HPDE6-E6E7 (cell line): ENCODE results near the gene SLC4A3.
"Not testable (repeated sequence)": the region's sequence is repeated elsewhere in the genome, so short reads cannot be mapped to it uniquely, and the experiment has no call there.

Experiments
- DNase-seq: peaks from one replicate; pipeline ENCODE4 v3.0.0; 2011; ENCODE audit warnings: missing footprints; ENCODE audit errors: extremely low spot score

SLC4A3 gene

GRCh38 chr2:219645631-219646527 lies 18.4 kb downstream of the SLC4A3 start:
- peak; percentile 76 for DNase-seq

DNA sequence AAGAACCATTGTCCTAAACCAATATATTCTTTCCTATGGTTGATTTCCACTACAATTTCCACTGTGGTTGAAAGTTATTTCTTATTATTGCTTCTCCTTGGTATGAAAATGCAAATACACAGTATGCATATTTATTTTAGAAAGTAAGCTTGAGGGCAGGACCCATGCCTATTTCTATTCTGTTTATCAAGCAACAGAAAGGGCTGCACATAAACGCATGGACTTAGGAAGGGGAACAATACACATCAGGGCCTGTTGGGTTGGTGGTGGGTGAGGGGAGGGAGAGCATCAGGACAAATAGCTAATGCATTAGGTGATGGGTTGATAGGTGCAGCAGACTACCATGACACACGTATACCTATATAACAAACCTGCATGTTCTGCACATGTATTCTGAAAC lies 20.7 kb downstream of the SLC4A3 start:
- DNase-seq = no peak

DNA sequence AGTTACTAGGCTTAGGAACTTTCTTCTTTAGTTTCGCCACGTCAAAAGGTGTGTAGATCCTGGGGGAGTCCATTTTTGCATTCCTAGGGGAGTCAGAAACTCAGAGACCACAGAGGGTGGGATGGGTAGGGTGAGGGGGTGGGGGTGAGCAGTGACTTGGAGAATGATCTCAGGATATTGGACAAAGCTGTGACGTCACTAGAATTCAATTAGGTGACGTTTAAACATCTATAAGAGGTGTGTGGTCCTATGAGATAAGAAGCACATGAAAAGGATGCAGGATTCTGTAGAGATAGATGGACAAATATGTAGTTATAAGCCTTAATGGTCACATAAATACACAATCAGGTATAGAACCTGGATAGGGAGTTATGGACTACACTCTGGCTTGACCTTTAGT lies 21.5 kb downstream of the SLC4A3 start:
- no peak for DNase-seq

DNA sequence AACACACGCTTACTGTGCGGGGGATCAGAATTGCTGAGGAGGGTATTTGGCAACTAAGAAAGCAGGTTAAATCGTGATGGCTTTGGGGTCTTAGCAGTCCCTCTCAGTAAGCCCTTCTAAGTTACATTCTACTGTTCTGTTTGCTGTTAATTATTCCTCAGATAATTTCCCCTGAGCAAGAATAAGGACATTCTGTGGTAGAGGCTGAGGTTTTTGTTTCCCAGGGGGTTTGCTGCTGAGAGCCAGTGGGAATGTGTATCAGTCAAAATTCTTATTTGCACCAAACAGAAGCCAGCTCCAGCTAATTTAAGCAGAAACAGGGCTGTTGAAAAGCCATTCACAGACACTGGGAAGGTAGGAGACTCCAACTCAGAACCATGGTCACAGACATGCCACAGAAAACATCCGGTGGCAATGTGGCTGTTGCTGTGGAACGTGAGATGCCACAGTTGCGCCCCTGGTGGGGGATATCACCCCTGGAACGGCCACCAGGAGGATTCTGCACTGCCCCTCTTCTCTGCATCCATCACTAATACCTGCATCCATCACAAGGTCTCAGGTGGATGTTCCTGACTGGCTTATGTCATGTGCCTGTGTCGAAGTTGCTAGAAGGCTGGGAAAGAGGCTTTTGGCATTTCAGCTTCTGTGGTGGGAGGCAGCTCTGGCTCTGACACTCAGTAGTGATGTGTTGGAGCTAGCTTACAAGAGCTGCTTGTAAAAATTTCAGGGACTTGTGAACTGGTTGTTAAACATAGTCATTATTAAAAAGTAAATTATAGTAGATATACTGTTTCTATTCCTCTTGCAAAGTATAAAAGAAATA lies 23.2 kb downstream of the SLC4A3 start:
- DNase-seq = no peak

- not testable (repeated sequence) for DNase-seq
These were observed 24.2 kb downstream of the SLC4A3 start for GRCh38 chr2:219651656-219652055.

GRCh38 chr2:219656526-219656925 lies 29.1 kb downstream of the SLC4A3 start:
- no peak for DNase-seq

DNA sequence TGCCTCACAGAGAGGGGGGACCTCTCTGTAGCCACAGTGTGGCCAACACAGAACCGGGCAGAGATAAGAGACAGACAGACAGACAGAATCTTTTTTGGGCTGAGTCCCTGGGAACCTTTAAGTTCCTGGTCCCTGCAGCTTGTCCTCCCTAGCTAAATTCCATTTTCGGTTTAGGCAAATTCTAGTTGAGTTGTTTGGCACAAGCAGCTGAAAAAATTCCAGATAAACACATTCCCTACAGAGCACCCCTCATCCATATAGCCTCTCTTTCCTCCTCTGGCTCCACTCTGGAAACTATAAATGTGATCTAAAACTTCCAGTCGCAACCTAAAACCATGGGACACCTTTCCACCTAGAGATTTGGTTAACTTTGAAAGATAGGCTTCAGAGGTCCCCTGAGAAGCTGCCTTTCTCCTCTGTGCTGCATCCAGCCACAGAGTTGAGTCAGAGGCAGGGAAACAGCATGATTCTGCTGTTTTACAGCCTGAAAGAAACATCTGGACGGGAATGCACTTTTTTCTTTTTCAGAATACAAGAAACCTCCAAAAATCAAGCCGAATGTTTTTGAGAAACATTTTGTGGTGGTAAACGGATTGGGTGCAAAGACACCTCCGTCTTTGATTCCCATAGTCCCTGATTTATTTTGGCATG lies 30.9 kb downstream of the SLC4A3 start:
- DNase-seq = no peak

DNA sequence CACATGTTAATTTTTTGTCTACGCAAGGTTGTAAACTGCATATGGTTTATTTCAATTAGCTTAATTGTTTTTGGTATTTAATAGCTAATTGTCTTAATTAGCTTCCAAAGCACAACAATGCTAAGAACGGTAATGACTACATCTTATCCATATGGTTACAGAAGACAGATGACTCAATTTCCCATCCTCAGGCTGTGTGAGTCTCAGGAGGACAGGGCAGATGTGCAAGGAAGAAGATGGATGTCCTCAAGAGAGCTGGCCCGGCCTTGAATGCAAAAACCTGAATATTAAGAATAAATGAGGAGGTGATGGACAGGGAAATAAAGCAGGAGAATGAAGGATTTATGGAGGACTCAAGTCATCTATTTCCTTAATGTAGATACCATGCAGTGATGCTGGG lies 31.4 kb downstream of the SLC4A3 start:
- DNase-seq = no peak

- DNase-seq = no peak
These were observed 33.9 kb downstream of the SLC4A3 start for GRCh38 chr2:219661197-219661954.

- DNase-seq = no peak
These were observed 34.5 kb downstream of the SLC4A3 start for GRCh38 chr2:219661955-219662395.

DNA sequence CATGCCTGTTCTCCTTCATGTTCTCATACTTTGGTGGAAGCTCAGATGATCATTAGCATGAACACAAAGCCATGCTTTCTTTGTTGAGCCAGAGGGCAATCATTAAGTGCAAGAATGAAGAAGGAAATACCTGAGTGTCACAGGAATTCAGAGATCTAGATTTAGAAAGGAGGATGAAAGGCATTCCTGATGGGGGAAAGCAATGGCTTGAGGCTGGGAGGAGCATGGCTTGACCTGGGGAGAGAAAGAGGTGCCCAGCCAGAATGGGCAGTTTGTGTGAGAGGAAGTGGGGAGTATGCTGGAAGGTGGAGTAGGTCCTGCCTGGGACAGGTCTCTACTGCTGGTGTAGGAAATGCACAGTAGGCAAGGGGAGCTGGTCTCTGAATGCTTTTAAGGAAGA lies 35.1 kb downstream of the SLC4A3 start:
- DNase-seq = no peak

GRCh38 chr2:219663116-219663762 lies 35.8 kb downstream of the SLC4A3 start:
- no peak for DNase-seq

- DNase-seq = no peak
These were observed 36.6 kb downstream of the SLC4A3 start for GRCh38 chr2:219664041-219664440.

DNA sequence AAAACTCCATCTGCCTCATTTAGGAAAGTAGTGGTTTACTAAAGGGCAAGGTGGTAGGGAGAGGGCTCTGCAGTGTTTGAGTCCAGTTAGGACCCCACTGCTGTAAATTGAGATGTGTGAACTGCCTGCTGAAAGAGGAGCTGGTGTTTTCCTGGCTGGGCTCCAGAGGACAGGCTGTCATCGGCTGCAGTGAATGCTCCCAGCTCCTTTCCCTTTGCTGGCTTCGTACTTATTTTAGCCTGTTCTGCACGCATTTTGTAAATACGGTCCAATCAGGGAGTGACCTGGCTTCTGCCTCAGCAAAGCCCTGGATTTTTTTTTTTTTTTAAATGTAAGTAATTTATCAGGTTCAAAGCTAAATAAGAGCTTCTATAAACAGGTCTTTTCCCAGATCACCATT lies 37.5 kb downstream of the SLC4A3 start:
- no peak for DNase-seq

DNA sequence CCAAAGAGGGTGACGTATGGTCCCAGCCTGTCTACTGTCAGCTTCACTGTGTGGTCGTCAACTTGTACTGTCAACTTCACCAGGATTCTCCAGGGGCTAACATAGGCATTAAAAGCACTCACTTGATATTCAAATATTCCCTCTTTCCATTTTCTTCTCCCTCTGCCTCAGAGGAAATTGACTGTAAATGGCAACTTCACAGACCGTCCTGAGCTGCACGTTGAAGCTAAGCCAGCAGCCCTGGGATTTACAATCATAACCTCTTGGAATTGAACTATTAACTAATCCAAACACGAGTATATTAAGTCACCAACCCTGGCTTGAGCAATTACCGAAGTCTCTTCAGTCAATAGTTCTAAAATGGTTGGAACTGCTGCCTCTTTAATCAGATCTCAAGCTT lies 38.5 kb downstream of the SLC4A3 start:
- DNase-seq = no peak

- no peak for DNase-seq
These were observed 40.9 kb downstream of the SLC4A3 start for GRCh38 chr2:219668316-219668715.

GRCh38 chr2:219670386-219670785 lies 43.0 kb downstream of the SLC4A3 start:
- no peak for DNase-seq

- DNase-seq = no peak
These were observed 43.8 kb downstream of the SLC4A3 start for GRCh38 chr2:219671279-219671678.

GRCh38 chr2:219672406-219672805 lies 45.0 kb downstream of the SLC4A3 start:
- no peak for DNase-seq

GRCh38 chr2:219675221-219675620 lies 47.8 kb downstream of the SLC4A3 start:
- no peak for DNase-seq

DNA sequence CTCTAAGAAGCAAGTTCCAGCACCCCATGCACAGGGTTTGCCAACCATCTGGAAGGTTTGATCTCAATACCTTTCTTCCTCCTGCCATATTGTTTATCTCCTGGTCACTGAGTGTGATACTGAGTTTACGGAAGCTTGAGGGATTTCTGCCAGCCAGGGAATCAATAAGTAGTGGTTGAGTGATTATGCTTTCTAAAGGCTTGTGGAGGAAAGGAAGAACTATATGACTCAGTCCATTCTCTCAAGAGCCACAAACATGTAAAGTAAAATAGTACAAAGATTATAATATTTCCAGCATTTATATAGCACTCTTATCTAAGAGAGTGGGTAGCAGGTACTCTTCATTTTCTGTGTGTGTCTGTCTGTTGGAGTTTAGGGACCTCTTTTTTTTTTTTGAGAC lies 49.2 kb downstream of the SLC4A3 start:
- DNase-seq = no peak
